K562 (cell line): ENCODE measurements around the gene SBK3. TPM values are rescaled to one million over a fixed set of nuclear protein-coding genes. Genes with fewer than 3 reads are reported as not detected.

ENCODE experiments used
- BCOR ChIP-seq: fragments of 450-650 bp; IDR thresholded peaks from 2 replicates; pipeline ENCODE4 v1.6.1; 2016
- CREB1 ChIP-seq, 2 experiments: sonication (generic) in 1 of 2; formaldehyde crosslinking in 1 of 2; IDR thresholded peaks; 2 replicates each; pipeline versions ENCODE4 v1.6.1 to v1.8.0; 2012 to 2022; ENCODE audit warnings: inconsistent platforms in 1 of 2, mild to moderate bottlenecking in 1 of 2, missing genetic modification reagents in 1 of 2, moderate library complexity in 1 of 2
- HDAC1 ChIP-seq, 2 experiments: fragments of 450-650 bp; IDR thresholded peaks; 2 replicates each; pipeline ENCODE4 v1.6.1; 2016 to 2017; ENCODE audit warnings: inconsistent platforms in 1 of 2, mild to moderate bottlenecking in 1 of 2, moderate library complexity in 1 of 2
- MTA2 ChIP-seq: fragments of 450-650 bp; IDR thresholded peaks from 2 replicates; pipeline ENCODE4 v1.6.1; 2016; ENCODE audit warnings: low read depth
- POLR2AphosphoS2 ChIP-seq: IDR thresholded peaks from 2 replicates; pipeline ENCODE4 v1.6.1; 2012; ENCODE audit warnings: low read length, improper control_type of control experiment
- POLR2G ChIP-seq: fragments of 200-400 bp; formaldehyde crosslinking; IDR thresholded peaks from 2 replicates; pipeline ENCODE4 v1.6.1; 2017; ENCODE audit warnings: low read depth, mild to moderate bottlenecking, antibody characterized with exemption, low read length, moderate library complexity
- RBFOX2 ChIP-seq: fragments of 200-400 bp; formaldehyde crosslinking; IDR thresholded peaks from 2 replicates; pipeline ENCODE4 v1.6.1; 2017; ENCODE audit warnings: low read depth, mild to moderate bottlenecking, low read length, moderate library complexity
- TBL1XR1 ChIP-seq, 2 experiments: IDR thresholded peaks; 2 replicates each; pipeline ENCODE4 v1.6.1; 2012; ENCODE audit warnings: improper control_type of control experiment in 2 of 2, low read length in 2 of 2, mild to moderate bottlenecking in 1 of 2
- XRCC5 ChIP-seq: fragments of 200-400 bp; formaldehyde crosslinking; IDR thresholded peaks from 2 replicates; pipeline ENCODE4 v1.6.1; 2017; ENCODE audit warnings: low read depth, mild to moderate bottlenecking, low read length
- ZFP36 ChIP-seq: fragments of 150-350 bp; IDR thresholded peaks from 2 replicates; pipeline ENCODE4 v1.6.1; 2018; ENCODE audit warnings: low read length, low read depth; ENCODE audit not compliant: partially characterized antibody
- polyA plus RNA-seq, 8 experiments: library from polyadenylated mRNA; depleted of rRNA in 4 of 8; stranded (reverse) in 5 of 8; unstranded in 3 of 8; fragments of >200 nt; fragmentation: Nextera tagmentation in 2 of 8; fragmentation: Illumina TruSeq in 1 of 8; extraction: Ambion mirVana in 2 of 8; extraction: Trizol in 1 of 8; gene quantifications; 2 replicates each; pipeline versions ENCODE4 v1.2.1 to v1.2.3, GENCODE V29; 2011 to 2014; ENCODE audit warnings: inconsistent platforms in 1 of 8, missing spikeins in 1 of 8
- total RNA-seq, 7 experiments: library from RNA; depleted of rRNA in 6 of 7; stranded (reverse); fragments of >200 nt in 6 of 7; fragmentation: Illumina TruSeq in 2 of 7; extraction: Trizol in 2 of 7; gene quantifications; 2 replicates each; pipeline versions ENCODE4 v1.2.1 to v1.2.3, GENCODE V29; 2011 to 2021; ENCODE audit warnings: low replicate concordance in 1 of 7
- TF ChIP-seq, protein P1 (sequence below), 2 experiments: fragments of 450-650 bp; IDR thresholded peaks; 2 replicates each; pipeline ENCODE4 v1.6.1; 2016; ENCODE audit warnings: mild to moderate bottlenecking in 2 of 2, borderline replicate concordance in 1 of 2, low read depth in 1 of 2, moderate library complexity in 1 of 2
- TF ChIP-seq, protein P2 (sequence below): fragments of 200-800 bp; sonication (Bioruptor generic); IDR thresholded peaks from 2 replicates; pipeline ENCODE4 v1.6.1; 2017; ENCODE audit warnings: missing genetic modification characterization, missing compliant biosample characterization
- TF ChIP-seq, protein P3 (sequence below), 2 experiments: fragments of 450-650 bp; conservative IDR thresholded peaks; 2 replicates each; pipeline ENCODE4 v1.6.1; 2017; ENCODE audit warnings: mild to moderate bottlenecking in 2 of 2, moderate library complexity in 2 of 2
- TF ChIP-seq, protein P4 (sequence below): fragments of 250-450 bp; sonication (Bioruptor Pico); IDR thresholded peaks from 2 replicates; pipeline ENCODE4 v1.4.0; 2020

The SBK3 gene
- total and polyA plus RNA-seq, 9 of the 15 experiments (the other 6 are each of a cell fraction or from before 2014, with no cell fraction given), result 0.11 to 0.43 (median 0.13) TPM; not detected in 6

DNA sequence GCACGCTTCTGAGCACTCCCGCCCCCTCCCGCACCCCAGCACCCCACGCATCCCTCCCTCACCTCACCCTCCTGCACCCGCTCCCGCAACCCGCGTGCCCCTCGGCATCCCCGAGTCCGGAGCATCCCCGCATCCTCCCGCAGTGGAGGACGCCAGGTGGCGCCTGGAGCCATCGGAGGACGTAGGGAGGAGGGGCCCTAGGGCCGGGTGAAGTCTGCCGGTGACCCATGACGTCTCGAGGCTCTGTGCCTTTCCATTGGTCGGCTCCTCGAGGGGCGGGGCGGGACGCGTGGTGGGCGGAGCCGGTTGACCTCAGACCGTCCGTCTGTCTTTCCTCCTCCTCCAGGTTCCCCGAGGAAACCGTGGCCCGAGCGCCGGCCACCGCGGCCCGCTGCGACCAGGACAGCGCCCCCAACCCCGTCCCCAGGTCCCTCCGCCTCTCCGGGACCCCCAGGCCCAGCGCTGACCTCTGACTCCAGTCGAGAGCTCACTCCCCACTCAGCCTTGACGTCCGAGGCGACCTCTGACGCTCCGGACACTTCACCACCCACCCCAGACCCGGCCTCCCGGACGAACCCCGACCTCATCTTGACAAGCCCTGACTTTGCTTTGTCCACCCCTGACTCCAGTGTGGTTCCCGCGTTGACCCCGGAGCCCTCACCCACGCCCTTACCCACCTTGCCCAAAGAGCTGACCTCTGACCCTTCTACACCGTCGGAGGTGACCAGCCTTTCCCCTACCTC is 28.3 kb downstream of the SBK3 start (continued):
- TF ChIP-seq, protein P1, sequence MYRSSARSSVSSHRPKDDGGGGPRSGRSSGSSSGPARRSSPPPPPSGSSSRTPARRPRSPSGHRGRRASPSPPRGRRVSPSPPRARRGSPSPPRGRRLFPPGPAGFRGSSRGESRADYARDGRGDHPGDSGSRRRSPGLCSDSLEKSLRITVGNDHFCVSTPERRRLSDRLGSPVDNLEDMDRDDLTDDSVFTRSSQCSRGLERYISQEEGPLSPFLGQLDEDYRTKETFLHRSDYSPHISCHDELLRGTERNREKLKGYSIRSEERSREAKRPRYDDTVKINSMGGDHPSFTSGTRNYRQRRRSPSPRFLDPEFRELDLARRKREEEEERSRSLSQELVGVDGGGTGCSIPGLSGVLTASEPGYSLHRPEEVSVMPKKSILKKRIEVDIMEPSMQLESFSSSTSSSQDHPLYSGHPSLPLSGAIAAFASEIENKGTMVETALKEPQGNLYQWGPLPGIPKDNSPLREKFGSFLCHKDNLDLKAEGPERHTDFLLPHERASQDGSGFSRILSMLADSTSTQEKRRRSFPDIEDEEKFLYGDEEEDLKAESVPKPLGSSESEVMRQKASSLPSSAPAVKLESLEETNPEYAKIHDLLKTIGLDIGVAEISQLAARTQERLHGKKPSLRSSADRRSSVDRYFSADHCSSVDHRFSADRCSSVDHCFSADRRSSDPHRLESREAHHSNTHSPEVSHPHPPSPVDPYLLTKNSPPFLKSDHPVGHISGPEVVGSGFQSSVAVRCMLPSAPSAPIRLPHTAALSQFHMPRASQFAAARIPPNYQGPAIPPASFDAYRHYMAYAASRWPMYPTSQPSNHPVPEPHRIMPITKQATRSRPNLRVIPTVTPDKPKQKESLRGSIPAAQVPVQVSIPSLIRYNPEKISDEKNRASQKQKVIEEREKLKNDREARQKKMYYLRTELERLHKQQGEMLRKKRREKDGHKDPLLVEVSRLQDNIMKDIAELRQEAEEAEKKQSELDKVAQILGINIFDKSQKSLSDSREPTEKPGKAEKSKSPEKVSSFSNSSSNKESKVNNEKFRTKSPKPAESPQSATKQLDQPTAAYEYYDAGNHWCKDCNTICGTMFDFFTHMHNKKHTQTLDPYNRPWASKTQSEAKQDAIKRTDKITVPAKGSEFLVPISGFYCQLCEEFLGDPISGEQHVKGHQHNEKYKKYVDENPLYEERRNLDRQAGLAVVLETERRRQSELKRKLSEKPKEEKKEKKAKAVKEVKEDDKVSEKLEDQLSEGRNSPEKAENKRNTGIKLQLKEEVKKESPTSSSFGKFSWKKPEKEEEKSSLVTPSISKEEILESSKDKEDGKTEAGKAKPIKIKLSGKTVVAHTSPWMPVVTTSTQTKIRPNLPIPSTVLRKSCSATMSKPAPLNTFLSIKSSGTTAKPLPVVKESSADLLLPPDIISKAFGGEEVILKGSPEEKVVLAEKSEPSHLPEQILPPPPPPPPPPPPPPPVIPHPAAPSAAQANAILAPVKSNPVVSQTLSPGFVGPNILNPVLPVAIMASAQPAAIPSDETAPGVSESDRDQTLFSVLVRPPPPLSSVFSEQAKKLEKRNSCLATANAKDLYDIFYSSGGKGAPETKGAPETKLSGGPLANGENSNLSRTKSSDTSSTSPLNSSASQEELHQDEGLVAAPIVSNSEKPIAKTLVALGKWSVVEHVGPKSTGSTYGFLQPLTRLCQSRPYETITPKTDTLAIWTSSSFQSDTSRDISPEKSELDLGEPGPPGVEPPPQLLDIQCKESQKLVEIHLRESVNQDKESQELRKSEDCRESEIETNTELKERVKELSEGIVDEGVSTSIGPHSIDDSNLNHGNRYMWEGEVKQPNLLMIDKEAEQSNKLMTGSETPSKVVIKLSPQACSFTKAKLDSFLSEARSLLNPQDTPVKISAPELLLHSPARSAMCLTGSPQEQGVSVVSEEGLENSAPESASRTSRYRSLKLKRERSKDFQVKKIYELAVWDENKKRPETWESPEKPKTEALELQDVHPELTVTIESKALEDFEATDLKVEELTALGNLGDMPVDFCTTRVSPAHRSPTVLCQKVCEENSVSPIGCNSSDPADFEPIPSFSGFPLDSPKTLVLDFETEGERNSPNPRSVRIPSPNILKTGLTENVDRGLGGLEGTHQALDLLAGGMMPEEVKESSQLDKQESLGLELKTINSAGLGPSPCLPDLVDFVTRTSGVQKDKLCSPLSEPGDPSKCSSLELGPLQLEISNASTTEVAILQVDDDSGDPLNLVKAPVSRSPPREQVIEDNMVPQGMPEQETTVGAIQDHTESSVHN (IDR thresholded peaks at IDR 0.05; ENCODE audit: borderline replicate concordance in 1 of 2, low read depth in 1 of 2), result no peak
- TF ChIP-seq HDAC1 (IDR thresholded peaks at IDR 0.05) (peak in 1 of 2 experiments; percentile 25; a peak in 1 of 4 replicates), XRCC5 (no peak), RBFOX2 (peak; percentile 68), MTA2 (peak; percentile 24; the same call in 1 of the 2 replicates), ZFP36 (peak; percentile 21), POLR2AphosphoS2 (no peak), POLR2G (peak; percentile 77), TBL1XR1 (IDR thresholded peaks at IDR 0.05; ENCODE audit: low read length in 2 of 2) (peak in 1 of 2 experiments; percentile 74; a peak in 2 of 4 replicates), BCOR (no peak), CREB1 (IDR thresholded peaks at IDR 0.05) (peak; percentile 96), CREB1 (CRISPR knock-in tag; IDR thresholded peaks at IDR 0.05) (peak; percentile 98)
- TF ChIP-seq, protein P2, sequence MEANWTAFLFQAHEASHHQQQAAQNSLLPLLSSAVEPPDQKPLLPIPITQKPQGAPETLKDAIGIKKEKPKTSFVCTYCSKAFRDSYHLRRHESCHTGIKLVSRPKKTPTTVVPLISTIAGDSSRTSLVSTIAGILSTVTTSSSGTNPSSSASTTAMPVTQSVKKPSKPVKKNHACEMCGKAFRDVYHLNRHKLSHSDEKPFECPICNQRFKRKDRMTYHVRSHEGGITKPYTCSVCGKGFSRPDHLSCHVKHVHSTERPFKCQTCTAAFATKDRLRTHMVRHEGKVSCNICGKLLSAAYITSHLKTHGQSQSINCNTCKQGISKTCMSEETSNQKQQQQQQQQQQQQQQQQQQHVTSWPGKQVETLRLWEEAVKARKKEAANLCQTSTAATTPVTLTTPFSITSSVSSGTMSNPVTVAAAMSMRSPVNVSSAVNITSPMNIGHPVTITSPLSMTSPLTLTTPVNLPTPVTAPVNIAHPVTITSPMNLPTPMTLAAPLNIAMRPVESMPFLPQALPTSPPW, result peak; percentile 93
- TF ChIP-seq, protein P3, sequence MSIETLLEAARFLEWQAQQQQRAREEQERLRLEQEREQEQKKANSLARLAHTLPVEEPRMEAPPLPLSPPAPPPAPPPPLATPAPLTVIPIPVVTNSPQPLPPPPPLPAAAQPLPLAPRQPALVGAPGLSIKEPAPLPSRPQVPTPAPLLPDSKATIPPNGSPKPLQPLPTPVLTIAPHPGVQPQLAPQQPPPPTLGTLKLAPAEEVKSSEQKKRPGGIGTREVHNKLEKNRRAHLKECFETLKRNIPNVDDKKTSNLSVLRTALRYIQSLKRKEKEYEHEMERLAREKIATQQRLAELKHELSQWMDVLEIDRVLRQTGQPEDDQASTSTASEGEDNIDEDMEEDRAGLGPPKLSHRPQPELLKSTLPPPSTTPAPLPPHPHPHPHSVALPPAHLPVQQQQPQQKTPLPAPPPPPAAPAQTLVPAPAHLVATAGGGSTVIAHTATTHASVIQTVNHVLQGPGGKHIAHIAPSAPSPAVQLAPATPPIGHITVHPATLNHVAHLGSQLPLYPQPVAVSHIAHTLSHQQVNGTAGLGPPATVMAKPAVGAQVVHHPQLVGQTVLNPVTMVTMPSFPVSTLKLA (conservative IDR thresholded peaks at IDR 0.05), result peak in 1 of 2 experiments; percentile 49; a peak in 2 of 4 replicates
- TF ChIP-seq, protein P4, sequence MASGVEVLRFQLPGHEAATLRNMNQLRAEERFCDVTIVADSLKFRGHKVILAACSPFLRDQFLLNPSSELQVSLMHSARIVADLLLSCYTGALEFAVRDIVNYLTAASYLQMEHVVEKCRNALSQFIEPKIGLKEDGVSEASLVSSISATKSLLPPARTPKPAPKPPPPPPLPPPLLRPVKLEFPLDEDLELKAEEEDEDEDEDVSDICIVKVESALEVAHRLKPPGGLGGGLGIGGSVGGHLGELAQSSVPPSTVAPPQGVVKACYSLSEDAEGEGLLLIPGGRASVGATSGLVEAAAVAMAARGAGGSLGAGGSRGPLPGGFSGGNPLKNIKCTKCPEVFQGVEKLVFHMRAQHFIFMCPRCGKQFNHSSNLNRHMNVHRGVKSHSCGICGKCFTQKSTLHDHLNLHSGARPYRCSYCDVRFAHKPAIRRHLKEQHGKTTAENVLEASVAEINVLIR, result peak; percentile 95
